ENCODE results near the gene COX6B1. TPM values are rescaled to one million over a fixed set of nuclear protein-coding genes. Genes with fewer than 3 reads are reported as not detected.
A peak's percentile ranks its signal among the peaks of the same experiment; 100 is the strongest.

Gene COX6B1
- total and polyA plus RNA-seq, 4 donors, result 202 to 1,407 (median 508) TPM

DNA sequence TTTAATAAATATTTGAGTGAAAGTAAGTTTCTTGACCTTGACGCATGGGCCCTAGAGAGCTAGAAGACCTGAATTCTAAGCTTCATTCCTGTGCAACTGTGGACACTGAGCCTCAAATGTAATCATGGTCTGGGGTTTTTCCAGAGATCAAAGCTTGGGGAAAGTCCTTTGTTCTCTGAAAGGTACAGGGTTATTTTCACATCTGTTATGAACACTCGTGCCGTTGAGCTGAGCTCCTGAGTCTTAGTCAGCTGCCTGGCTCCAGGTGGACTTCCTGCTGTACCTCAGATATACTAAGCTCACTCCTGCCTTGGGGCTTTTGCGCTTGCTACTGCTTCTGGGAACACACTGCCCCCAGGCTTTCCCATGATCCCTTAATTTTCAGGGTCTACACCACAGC is 48.7 kb downstream of the COX6B1 start:
- DNase-seq (no peak), ATAC-seq (ENCODE audit: insufficient read depth, low FRiP score) (no peak)
- Histone ChIP-seq H3K9me3 (ENCODE audit: control insufficient read depth in 4 of 4, insufficient read depth in 3 of 4, low read length in 3 of 4) (no peaks in the 10 kb centered on the region), H3K9ac (ENCODE audit: insufficient read depth in 1 of 2, low read length in 2 of 2) (no peak overlapping the region), H3K27me3 (ENCODE audit: control insufficient read depth in 3 of 3, insufficient read depth in 3 of 3, low read length in 2 of 3) (no peaks in the 10 kb centered on the region), H3K27ac (ENCODE audit: low read depth in 1 of 2, low read length in 1 of 2) (no peak overlapping the region), H3K36me3 (ENCODE audit: control insufficient read depth in 4 of 4, insufficient read depth in 4 of 4, low read length in 4 of 4) (no peaks in the 10 kb centered on the region), H3K4me1 (ENCODE audit: control insufficient read depth in 5 of 5, insufficient read depth in 5 of 5, low read length in 5 of 5) (no peaks in the 10 kb centered on the region), H3K4me3 (no peak overlapping the region)
- WGBS, 2 donors, result 66 to 80% methylated on average over 4 of the region's 4 CpGs
- TF ChIP-seq, protein P1, sequence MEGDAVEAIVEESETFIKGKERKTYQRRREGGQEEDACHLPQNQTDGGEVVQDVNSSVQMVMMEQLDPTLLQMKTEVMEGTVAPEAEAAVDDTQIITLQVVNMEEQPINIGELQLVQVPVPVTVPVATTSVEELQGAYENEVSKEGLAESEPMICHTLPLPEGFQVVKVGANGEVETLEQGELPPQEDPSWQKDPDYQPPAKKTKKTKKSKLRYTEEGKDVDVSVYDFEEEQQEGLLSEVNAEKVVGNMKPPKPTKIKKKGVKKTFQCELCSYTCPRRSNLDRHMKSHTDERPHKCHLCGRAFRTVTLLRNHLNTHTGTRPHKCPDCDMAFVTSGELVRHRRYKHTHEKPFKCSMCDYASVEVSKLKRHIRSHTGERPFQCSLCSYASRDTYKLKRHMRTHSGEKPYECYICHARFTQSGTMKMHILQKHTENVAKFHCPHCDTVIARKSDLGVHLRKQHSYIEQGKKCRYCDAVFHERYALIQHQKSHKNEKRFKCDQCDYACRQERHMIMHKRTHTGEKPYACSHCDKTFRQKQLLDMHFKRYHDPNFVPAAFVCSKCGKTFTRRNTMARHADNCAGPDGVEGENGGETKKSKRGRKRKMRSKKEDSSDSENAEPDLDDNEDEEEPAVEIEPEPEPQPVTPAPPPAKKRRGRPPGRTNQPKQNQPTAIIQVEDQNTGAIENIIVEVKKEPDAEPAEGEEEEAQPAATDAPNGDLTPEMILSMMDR (IDR thresholded peaks at IDR 0.05; ENCODE audit: control extremely low read depth, extremely low read depth), result no peak

DNA sequence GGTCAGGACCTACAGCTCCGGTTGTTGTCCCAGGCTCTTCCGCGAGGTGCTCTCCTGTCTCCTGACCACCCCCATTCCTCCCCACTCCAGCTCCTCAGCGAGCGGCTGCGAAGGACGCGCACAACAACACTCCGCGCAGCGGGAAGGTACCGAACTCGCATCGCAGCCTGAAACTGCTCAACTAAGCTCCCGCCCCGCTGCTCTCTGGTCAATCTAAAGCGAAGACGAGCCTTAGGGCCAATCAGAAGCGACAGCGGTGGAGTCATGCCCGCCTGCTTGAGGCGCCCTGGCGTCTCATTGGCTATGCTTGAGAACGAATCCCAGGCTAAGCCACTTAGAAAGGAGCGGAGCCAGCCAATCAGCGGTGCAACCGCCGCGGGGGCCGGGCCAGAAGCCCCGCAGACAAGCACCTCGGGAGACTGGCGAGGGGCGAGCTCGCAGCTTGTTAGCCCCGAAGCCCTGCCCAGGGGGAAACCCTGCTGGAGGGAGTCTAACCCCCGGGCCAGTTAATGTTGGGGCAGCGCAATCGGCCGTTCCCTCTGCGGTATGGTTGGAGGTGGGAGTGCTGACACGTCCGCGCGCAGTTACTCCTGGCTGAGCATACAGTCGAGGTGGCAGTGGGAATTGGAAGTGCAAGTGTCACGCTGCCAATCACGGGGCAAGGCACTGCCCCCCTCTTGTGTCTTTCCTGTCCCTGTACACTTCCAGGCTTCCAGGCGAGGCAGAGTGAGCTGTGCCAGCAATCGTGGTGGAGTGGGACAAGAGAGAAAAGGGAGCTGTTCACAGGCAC is 54.3 kb downstream of the COX6B1 start:
- 0% methylated on average over 50 of the region's 50 CpGs for WGBS, 2 donors
- DNase-seq (peak; percentile 95 to 98 (median 97)), ATAC-seq (ENCODE audit: insufficient read depth, low FRiP score) (peak; percentile 98)
- Histone ChIP-seq H3K9ac (ENCODE audit: insufficient read depth in 1 of 2, low read length in 2 of 2) (peak overlapping the region in 1 of 2 donors; percentile 55), H3K9me3 (ENCODE audit: control insufficient read depth in 4 of 4, insufficient read depth in 3 of 4, low read length in 3 of 4) (no peaks in the 10 kb centered on the region), H3K4me3 (peak overlapping the region; percentile 39), H3K36me3 (ENCODE audit: control insufficient read depth in 4 of 4, insufficient read depth in 4 of 4, low read length in 4 of 4) (no peaks in the 10 kb centered on the region), H3K4me1 (ENCODE audit: control insufficient read depth in 5 of 5, insufficient read depth in 5 of 5, low read length in 5 of 5) (no peaks in the 10 kb centered on the region), H3K27ac (ENCODE audit: low read depth in 1 of 2, low read length in 1 of 2) (peak overlapping the region in 1 of 2 donors; percentile 48), H3K27me3 (ENCODE audit: control insufficient read depth in 3 of 3, insufficient read depth in 3 of 3, low read length in 2 of 3) (no peaks in the 10 kb centered on the region)
- TF ChIP-seq, protein P1 (IDR thresholded peaks at IDR 0.05; ENCODE audit: control extremely low read depth, extremely low read depth), result no peak

DNA sequence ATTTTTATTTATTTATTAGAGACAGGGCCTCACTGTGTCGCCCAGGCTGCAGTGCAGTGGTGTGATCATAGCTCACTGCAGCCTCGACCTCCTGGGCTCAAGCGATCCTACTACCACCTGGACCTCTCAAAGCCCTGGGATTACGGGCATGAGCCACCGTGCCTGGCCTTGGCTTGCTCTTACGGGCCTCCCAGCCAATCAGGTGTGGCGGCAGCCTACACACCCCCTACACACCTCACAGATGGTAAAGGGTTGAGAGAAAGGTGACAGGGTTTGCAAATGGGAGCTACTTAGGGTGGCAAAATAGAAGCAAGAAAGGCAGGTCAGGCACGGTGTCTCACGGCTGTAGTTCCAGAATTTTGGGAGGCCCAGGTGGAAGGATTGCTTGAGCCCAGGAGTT is 55.2 kb downstream of the COX6B1 start:
- TF ChIP-seq, protein P1 (IDR thresholded peaks at IDR 0.05; ENCODE audit: control extremely low read depth, extremely low read depth), result no peak
- no peak overlapping the region for H3K9ac ChIP-seq (ENCODE audit: insufficient read depth in 1 of 2, low read length in 2 of 2)
- no peak overlapping the region for H3K4me3 ChIP-seq
- H3K27ac ChIP-seq (ENCODE audit: low read depth in 1 of 2, low read length in 1 of 2), result no peak overlapping the region
- H3K9me3 ChIP-seq (ENCODE audit: control insufficient read depth in 4 of 4, insufficient read depth in 3 of 4, low read length in 3 of 4), result no peaks in the 10 kb centered on the region
- 44 to 54% methylated on average over 9 of the region's 9 CpGs for WGBS, 2 donors
- no peak for DNase-seq
- H3K27me3 ChIP-seq (ENCODE audit: control insufficient read depth in 3 of 3, insufficient read depth in 3 of 3, low read length in 2 of 3), result no peaks in the 10 kb centered on the region
- ATAC-seq (ENCODE audit: insufficient read depth, low FRiP score), result no peak
- H3K4me1 ChIP-seq (ENCODE audit: control insufficient read depth in 5 of 5, insufficient read depth in 5 of 5, low read length in 5 of 5), result peaks cover 0 to 4% (median 0%) of the 10 kb centered on the region in 5 donors
- H3K36me3 ChIP-seq (ENCODE audit: control insufficient read depth in 4 of 4, insufficient read depth in 4 of 4, low read length in 4 of 4), result no peaks in the 10 kb centered on the region

Measured in lung (tissue), 12 donors.